D341Med (cell line): ENCODE data around the gene ADCY9.

Experiments used
- DNase-seq: peaks from one replicate; pipeline ENCODE4 v3.0.0; 2012; ENCODE audit warnings: low spot score

ADCY9 gene

GRCh38 chr16:4003576-4003975 lies 112.7 kb downstream of the ADCY9 start:
- no peak for DNase-seq

- no peak for DNase-seq
These were observed 113.1 kb downstream of the ADCY9 start for GRCh38 chr16:4003166-4003565.

GRCh38 chr16:4002121-4002520 lies 114.1 kb downstream of the ADCY9 start:
- DNase-seq = no peak

GRCh38 chr16:3999479-4000325 lies 116.5 kb downstream of the ADCY9 start:
- DNase-seq = peak; percentile 84

- peak; percentile 70 for DNase-seq
These were observed 117.3 kb downstream of the ADCY9 start for GRCh38 chr16:3998793-3999478.

GRCh38 chr16:3997231-3997841 lies 118.9 kb downstream of the ADCY9 start:
- no peak for DNase-seq

- no peak for DNase-seq
These were observed 121.2 kb downstream of the ADCY9 start for GRCh38 chr16:3995001-3995400.

GRCh38 chr16:3993052-3993785 lies 123.0 kb downstream of the ADCY9 start:
- DNase-seq = no peak

- no peak for DNase-seq
These were observed 123.8 kb downstream of the ADCY9 start for GRCh38 chr16:3992297-3993051.

GRCh38 chr16:3988824-3989223 lies 127.4 kb downstream of the ADCY9 start:
- no peak for DNase-seq

- DNase-seq = no peak
These were observed 128.2 kb downstream of the ADCY9 start for GRCh38 chr16:3988011-3988410.

- no peak for DNase-seq
These were observed 129.0 kb downstream of the ADCY9 start for GRCh38 chr16:3987231-3987630.

- no peak for DNase-seq
These were observed 130.1 kb downstream of the ADCY9 start for GRCh38 chr16:3986235-3986544.

- no peak for DNase-seq
These were observed 131.9 kb downstream of the ADCY9 start for GRCh38 chr16:3984111-3985060.

- peak; percentile 82 for DNase-seq
These were observed 133.1 kb downstream of the ADCY9 start for GRCh38 chr16:3983081-3983520.

- no peak for DNase-seq
These were observed 134.0 kb downstream of the ADCY9 start for GRCh38 chr16:3982216-3982615.

- no peak for DNase-seq
These were observed 135.8 kb downstream of the ADCY9 start for GRCh38 chr16:3980253-3981111.

- DNase-seq = no peak
These were observed 136.7 kb downstream of the ADCY9 start for GRCh38 chr16:3979518-3979917.

GRCh38 chr16:3979070-3979469 lies 137.2 kb downstream of the ADCY9 start:
- no peak for DNase-seq

- no peak for DNase-seq
These were observed 138.9 kb downstream of the ADCY9 start for GRCh38 chr16:3977376-3977775.
